K562 (cell line): ENCODE results near the gene CMSS1. TPM values are rescaled to one million over a fixed set of nuclear protein-coding genes. Genes with fewer than 3 reads are reported as not detected.

Experiments used
- ATAC-seq: fragments of 200-7000 bp; cut with Tn5 transposase; 3 replicates; pipeline ENCODE4 v1.9.1; 2020; ENCODE audit warnings: moderate library complexity
- BruUV-seq: library from RNA; stranded (reverse); fragments of 400-500 nt; replicated peaks from 2 replicates; lab custom pipeline; 2021; lab: Mats Ljungman, UMichigan
- CTCF ChIA-PET: fragments of 300-600 bp; formaldehyde crosslinking; extraction: SDS; loops from one replicate; lab custom pipeline; 2021; ENCODE audit warnings: low intra/inter-chr PET ratio; lab: Yijun Ruan, JAX
- POLR2A ChIA-PET: fragments of 300-600, 350-650 bp; sonication (Branson Sonifier 250); formaldehyde crosslinking; extraction: SDS; loops from one replicate; lab custom pipeline; 2021; ENCODE audit warnings: antibody characterized with exemption, inconsistent platforms; lab: Yijun Ruan, JAX
- DNase-seq, 4 experiments: peaks; one replicate each; pipeline versions ENCODE4 v3.0.0 to v3.0.0-alpha.2; 2011 to 2018; ENCODE audit warnings: low spot score in 3 of 4, mixed read lengths in 3 of 4; ENCODE audit errors: extremely low read depth in 1 of 4
- FAIRE-seq: peaks from 2 replicates; lab custom pipeline; 2011; peaks lifted over from hg19 to GRCh38; lab: Jason Lieb, UNC
- H2AFZ ChIP-seq: 2 replicates; pipeline ENCODE4 v1.6.0; 2011; ENCODE audit warnings: low read depth, low read length, control low read depth, inconsistent platforms
- H3K27ac ChIP-seq: fragments of 200-600 bp; 3 replicates; pipeline ENCODE4 v1.8.0; 2011; ENCODE audit warnings: low read depth, mild to moderate bottlenecking, control low read depth, inconsistent platforms, low read length, moderate library complexity, mixed read lengths; ENCODE audit errors: extremely low read depth
- H3K27me3 ChIP-seq, 2 experiments: fragments of 300-600 bp in 1 of 2; 2 replicates in 1 of 2; 3 replicates in 1 of 2; pipeline versions ENCODE4 v1.6.0 to v1.8.0; 2011; ENCODE audit warnings: inconsistent platforms in 2 of 2, low read length in 2 of 2, mild to moderate bottlenecking in 1 of 2, mixed read lengths in 1 of 2, moderate library complexity in 1 of 2; ENCODE audit not compliant: control insufficient read depth in 2 of 2, insufficient read depth in 2 of 2
- H3K36me3 ChIP-seq: fragments of 300-600 bp; 3 replicates; pipeline ENCODE4 v1.8.0; 2011; ENCODE audit warnings: mild to moderate bottlenecking, low read length, inconsistent platforms; ENCODE audit not compliant: control insufficient read depth, insufficient read depth
- H3K4me1 ChIP-seq, 2 experiments: fragments of 200-600 bp in 1 of 2; replicated peaks in 1 of 2; 2 replicates in 1 of 2; 3 replicates in 1 of 2; pipeline versions ENCODE4 v1.5.1 to v1.8.0; 2011; ENCODE audit warnings: inconsistent platforms in 2 of 2, low read length in 2 of 2, mild to moderate bottlenecking in 1 of 2, mixed read lengths in 1 of 2, moderate library complexity in 1 of 2; ENCODE audit not compliant: control insufficient read depth in 2 of 2, insufficient read depth in 2 of 2
- H3K4me2 ChIP-seq: 2 replicates; pipeline ENCODE4 v1.6.1; 2011; ENCODE audit warnings: low read length, control low read depth, inconsistent platforms, mixed read lengths; ENCODE audit not compliant: insufficient read depth
- H3K4me3 ChIP-seq: fragments of 200-600 bp; sonication (generic), shearing (Covaris generic); 2 replicates; pipeline ENCODE4 v1.5.1; 2016; ENCODE audit warnings: control low read depth, inconsistent platforms
- H3K79me2 ChIP-seq: fragments of 200-600 bp; 3 replicates; pipeline ENCODE4 v1.8.0; 2011; ENCODE audit warnings: low read length, inconsistent platforms; ENCODE audit not compliant: control insufficient read depth, insufficient read depth
- H3K9ac ChIP-seq, 2 experiments: 2 replicates each; pipeline versions ENCODE4 v1.6.0 to v1.6.1; 2011; ENCODE audit warnings: low read depth in 2 of 2, low read length in 2 of 2, control low read depth in 1 of 2, inconsistent platforms in 1 of 2, mild to moderate bottlenecking in 1 of 2, mixed read lengths in 1 of 2; ENCODE audit not compliant: insufficient read depth in 1 of 2
- H3K9me1 ChIP-seq: one replicate; pipeline ENCODE4 v1.6.0; 2011; ENCODE audit warnings: inconsistent platforms, mild to moderate bottlenecking, low read length, moderate library complexity; ENCODE audit not compliant: control insufficient read depth, insufficient read depth
- H3K9me3 ChIP-seq: replicated peaks from 2 replicates; pipeline ENCODE4 v1.5.1; 2011; ENCODE audit warnings: low read depth, low read length, inconsistent platforms; ENCODE audit not compliant: control insufficient read depth, insufficient read depth
- H4K20me1 ChIP-seq: replicated peaks from 2 replicates; pipeline ENCODE4 v1.6.1; 2011; ENCODE audit warnings: low read length, inconsistent platforms, mixed read lengths; ENCODE audit not compliant: control insufficient read depth, insufficient read depth
- DIDO1 ChIP-seq: fragments of 450-650 bp; IDR thresholded peaks from 2 replicates; pipeline ENCODE4 v1.6.1; 2016; ENCODE audit warnings: low read depth, missing biosample characterization, missing genetic modification characterization
- FOXA1 ChIP-seq: fragments of 450-650 bp; IDR thresholded peaks from 2 replicates; pipeline ENCODE4 v1.6.1; 2016; ENCODE audit warnings: mild to moderate bottlenecking, borderline replicate concordance
- SAFB ChIP-seq: fragments of 200-400 bp; formaldehyde crosslinking; IDR thresholded peaks from 2 replicates; pipeline ENCODE4 v1.6.1; 2017; ENCODE audit warnings: low read depth, low read length, borderline replicate concordance
- ZNF316 ChIP-seq: fragments of 450-650 bp; IDR thresholded peaks from 2 replicates; pipeline ENCODE4 v1.6.1; 2016
- ZNF707 ChIP-seq: fragments of 250-450 bp; sonication (Bioruptor Pico); conservative IDR thresholded peaks from 2 replicates; pipeline ENCODE4 v1.8.0; 2022; ENCODE audit warnings: inconsistent platforms, mild to moderate bottlenecking, moderate library complexity
- ZNF75A ChIP-seq: fragments of 450-650 bp; formaldehyde crosslinking; IDR thresholded peaks from 2 replicates; pipeline ENCODE4 v1.4.0; 2020; ENCODE audit warnings: mild to moderate bottlenecking
- ZNF780A ChIP-seq: fragments of 250-450 bp; sonication (Bioruptor Pico); IDR thresholded peaks from 2 replicates; pipeline ENCODE4 v1.5.0; 2021; ENCODE audit warnings: mild to moderate bottlenecking
- WGBS: fragments of 100-300 bp; shearing (Covaris generic); methylation state at CpG from one replicate; pipeline ENCODE4 v1.1.6; 2016; ENCODE audit warnings: low coverage, mixed read lengths; ENCODE audit not compliant: insufficient coverage; ENCODE audit errors: missing lambda C conversion rate; 5-methylcytosine and 5-hydroxymethylcytosine counted together
- in situ Hi-C: fragments of 300-500 bp; cut with MboI; formaldehyde crosslinking; loops from 4 replicates; pipeline ENCODE4 v1.15.0; 2018; ENCODE audit warnings: inconsistent platforms, mixed read lengths
- intact Hi-C: fragments of 100-400 bp; cut with micrococcal nuclease; formaldehyde crosslinking; loops from 2 replicates; pipeline ENCODE4 v1.14.2; 2022
- polyA plus RNA-seq, 8 experiments: library from polyadenylated mRNA; depleted of rRNA in 4 of 8; stranded (reverse) in 5 of 8; unstranded in 3 of 8; fragments of >200 nt; fragmentation: Nextera tagmentation in 2 of 8; fragmentation: Illumina TruSeq in 1 of 8; extraction: Ambion mirVana in 2 of 8; extraction: Trizol in 1 of 8; gene quantifications; 2 replicates each; pipeline versions ENCODE4 v1.2.1 to v1.2.3, GENCODE V29; 2011 to 2014; ENCODE audit warnings: inconsistent platforms in 1 of 8, missing spikeins in 1 of 8
- total RNA-seq, 7 experiments: library from RNA; depleted of rRNA in 6 of 7; stranded (reverse); fragments of >200 nt in 6 of 7; fragmentation: Illumina TruSeq in 2 of 7; extraction: Trizol in 2 of 7; gene quantifications; 2 replicates each; pipeline versions ENCODE4 v1.2.1 to v1.2.3, GENCODE V29; 2011 to 2021; ENCODE audit warnings: low replicate concordance in 1 of 7
- TF ChIP-seq, protein P1 (sequence below): sonication (generic); formaldehyde crosslinking; IDR thresholded peaks from 2 replicates; pipeline ENCODE4 v1.8.0; 2022; ENCODE audit warnings: mild to moderate bottlenecking, missing genetic modification reagents
- TF ChIP-seq, protein P2 (sequence below): fragments of 450-650 bp; formaldehyde crosslinking; IDR thresholded peaks from 2 replicates; pipeline ENCODE4 v1.4.0; 2020; ENCODE audit warnings: mild to moderate bottlenecking, moderate library complexity
- TF ChIP-seq, protein P3 (sequence below), 2 experiments: fragments of 450-650 bp in 1 of 2; sonication (generic) in 1 of 2; formaldehyde crosslinking in 1 of 2; IDR thresholded peaks in 1 of 2; conservative IDR thresholded peaks in 1 of 2; 2 replicates each; pipeline versions ENCODE4 v1.6.1 to v1.8.1; 2016 to 2023; ENCODE audit warnings: mild to moderate bottlenecking in 2 of 2, moderate library complexity in 2 of 2, inconsistent platforms in 1 of 2, missing genetic modification reagents in 1 of 2
- TF ChIP-seq, protein P4 (sequence below): IDR thresholded peaks from 2 replicates; pipeline ENCODE4 v1.6.1; 2012; ENCODE audit warnings: low read depth, low read length, improper control_type of control experiment, borderline replicate concordance
- TF ChIP-seq, protein P5 (sequence below): sonication (generic); formaldehyde crosslinking; IDR thresholded peaks from 2 replicates; pipeline ENCODE4 v1.8.0; 2022; ENCODE audit warnings: mild to moderate bottlenecking, missing genetic modification reagents

CMSS1 gene
- total and polyA plus RNA-seq, 9 of the 15 experiments (the other 6 are each of a cell fraction or from before 2014, with no cell fraction given): 46.9 to 109 (median 72.3) TPM

DNA sequence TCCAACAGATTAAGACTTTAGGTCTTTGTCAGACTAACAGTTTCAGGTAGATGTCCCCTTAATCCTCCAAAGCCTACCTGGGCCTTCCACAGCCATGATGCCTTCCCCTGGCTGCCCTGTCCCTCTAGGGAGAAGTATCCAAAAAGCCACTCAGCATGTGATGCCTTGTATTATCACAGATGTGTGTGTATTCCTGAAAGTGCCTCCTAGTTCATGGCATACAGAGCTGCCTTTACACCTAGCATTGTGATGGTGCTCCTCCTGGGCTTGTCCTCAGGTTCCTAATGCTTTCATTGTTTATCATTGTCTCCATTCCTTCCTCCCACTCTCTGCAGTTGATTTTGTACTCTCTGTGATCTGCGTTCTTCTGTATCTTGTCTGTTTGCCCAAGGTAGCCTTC is 43.6 kb downstream of the CMSS1 start:
- no peaks in the 10 kb centered on the region for H3K4me1 ChIP-seq
- H4K20me1 ChIP-seq: no peaks in the 10 kb centered on the region; the same call in 1 of the 2 replicates
- H3K36me3 ChIP-seq: peaks cover 1% of the 10 kb centered on the region; the same call in 1 of the 3 replicates
- no TSS peak for BruUV-seq
- no peak for ATAC-seq
- ChIA-PET POLR2A (no interaction called here), CTCF (no interaction called here)
- no peak overlapping the region for H3K4me3 ChIP-seq
- H3K79me2 ChIP-seq: peaks cover 6% of the 10 kb centered on the region
- intact Hi-C loops (no loop called here), in situ Hi-C loops (no loop called here)
- no peak overlapping the region for H2AFZ ChIP-seq
- H3K9ac ChIP-seq: no peak overlapping the region
- H3K27ac ChIP-seq: no peak overlapping the region
- no peaks in the 10 kb centered on the region for H3K27me3 ChIP-seq
- no peak for FAIRE-seq
- no peak overlapping the region for H3K4me2 ChIP-seq
- 67% methylated on average over 1 of the region's 1 CpG for WGBS
- H3K9me1 ChIP-seq: no peaks in the 10 kb centered on the region
- no peak for DNase-seq
- no peak for TF ChIP-seq SAFB
- no peak for TF ChIP-seq ZNF780A (CRISPR knock-in tag)
- TF ChIP-seq, protein P1, sequence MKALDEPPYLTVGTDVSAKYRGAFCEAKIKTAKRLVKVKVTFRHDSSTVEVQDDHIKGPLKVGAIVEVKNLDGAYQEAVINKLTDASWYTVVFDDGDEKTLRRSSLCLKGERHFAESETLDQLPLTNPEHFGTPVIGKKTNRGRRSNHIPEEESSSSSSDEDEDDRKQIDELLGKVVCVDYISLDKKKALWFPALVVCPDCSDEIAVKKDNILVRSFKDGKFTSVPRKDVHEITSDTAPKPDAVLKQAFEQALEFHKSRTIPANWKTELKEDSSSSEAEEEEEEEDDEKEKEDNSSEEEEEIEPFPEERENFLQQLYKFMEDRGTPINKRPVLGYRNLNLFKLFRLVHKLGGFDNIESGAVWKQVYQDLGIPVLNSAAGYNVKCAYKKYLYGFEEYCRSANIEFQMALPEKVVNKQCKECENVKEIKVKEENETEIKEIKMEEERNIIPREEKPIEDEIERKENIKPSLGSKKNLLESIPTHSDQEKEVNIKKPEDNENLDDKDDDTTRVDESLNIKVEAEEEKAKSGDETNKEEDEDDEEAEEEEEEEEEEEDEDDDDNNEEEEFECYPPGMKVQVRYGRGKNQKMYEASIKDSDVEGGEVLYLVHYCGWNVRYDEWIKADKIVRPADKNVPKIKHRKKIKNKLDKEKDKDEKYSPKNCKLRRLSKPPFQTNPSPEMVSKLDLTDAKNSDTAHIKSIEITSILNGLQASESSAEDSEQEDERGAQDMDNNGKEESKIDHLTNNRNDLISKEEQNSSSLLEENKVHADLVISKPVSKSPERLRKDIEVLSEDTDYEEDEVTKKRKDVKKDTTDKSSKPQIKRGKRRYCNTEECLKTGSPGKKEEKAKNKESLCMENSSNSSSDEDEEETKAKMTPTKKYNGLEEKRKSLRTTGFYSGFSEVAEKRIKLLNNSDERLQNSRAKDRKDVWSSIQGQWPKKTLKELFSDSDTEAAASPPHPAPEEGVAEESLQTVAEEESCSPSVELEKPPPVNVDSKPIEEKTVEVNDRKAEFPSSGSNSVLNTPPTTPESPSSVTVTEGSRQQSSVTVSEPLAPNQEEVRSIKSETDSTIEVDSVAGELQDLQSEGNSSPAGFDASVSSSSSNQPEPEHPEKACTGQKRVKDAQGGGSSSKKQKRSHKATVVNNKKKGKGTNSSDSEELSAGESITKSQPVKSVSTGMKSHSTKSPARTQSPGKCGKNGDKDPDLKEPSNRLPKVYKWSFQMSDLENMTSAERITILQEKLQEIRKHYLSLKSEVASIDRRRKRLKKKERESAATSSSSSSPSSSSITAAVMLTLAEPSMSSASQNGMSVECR: no peak
- TF ChIP-seq, protein P2, sequence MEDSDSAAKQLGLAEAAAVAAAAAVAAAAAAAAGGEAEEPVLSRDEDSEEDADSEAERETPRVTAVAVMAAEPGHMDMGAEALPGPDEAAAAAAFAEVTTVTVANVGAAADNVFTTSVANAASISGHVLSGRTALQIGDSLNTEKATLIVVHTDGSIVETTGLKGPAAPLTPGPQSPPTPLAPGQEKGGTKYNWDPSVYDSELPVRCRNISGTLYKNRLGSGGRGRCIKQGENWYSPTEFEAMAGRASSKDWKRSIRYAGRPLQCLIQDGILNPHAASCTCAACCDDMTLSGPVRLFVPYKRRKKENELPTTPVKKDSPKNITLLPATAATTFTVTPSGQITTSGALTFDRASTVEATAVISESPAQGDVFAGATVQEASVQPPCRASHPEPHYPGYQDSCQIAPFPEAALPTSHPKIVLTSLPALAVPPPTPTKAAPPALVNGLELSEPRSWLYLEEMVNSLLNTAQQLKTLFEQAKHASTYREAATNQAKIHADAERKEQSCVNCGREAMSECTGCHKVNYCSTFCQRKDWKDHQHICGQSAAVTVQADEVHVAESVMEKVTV (CRISPR knock-in tag): no peak
- TF ChIP-seq, protein P3, sequence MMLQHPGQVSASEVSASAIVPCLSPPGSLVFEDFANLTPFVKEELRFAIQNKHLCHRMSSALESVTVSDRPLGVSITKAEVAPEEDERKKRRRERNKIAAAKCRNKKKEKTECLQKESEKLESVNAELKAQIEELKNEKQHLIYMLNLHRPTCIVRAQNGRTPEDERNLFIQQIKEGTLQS (IDR thresholded peaks at IDR 0.05): no peak
- TF ChIP-seq, protein P3 (CRISPR knock-in tag; conservative IDR thresholded peaks at IDR 0.05): no peak
- TF ChIP-seq, protein P4, sequence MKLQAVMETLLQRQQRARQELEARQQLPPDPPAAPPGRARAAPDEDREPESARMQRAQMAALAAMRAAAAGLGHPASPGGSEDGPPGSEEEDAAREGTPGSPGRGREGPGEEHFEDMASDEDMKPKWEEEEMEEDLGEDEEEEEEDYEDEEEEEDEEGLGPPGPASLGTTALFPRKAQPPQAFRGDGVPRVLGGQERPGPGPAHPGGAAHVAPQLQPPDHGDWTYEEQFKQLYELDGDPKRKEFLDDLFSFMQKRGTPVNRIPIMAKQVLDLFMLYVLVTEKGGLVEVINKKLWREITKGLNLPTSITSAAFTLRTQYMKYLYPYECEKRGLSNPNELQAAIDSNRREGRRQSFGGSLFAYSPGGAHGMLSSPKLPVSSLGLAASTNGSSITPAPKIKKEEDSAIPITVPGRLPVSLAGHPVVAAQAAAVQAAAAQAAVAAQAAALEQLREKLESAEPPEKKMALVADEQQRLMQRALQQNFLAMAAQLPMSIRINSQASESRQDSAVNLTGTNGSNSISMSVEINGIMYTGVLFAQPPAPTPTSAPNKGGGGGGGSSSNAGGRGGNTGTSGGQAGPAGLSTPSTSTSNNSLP: no peak
- TF ChIP-seq FOXA1: no peak
- no peak for TF ChIP-seq ZNF316
- TF ChIP-seq ZNF707 (CRISPR knock-in tag): no peak
- no peak for TF ChIP-seq DIDO1
- no peak for TF ChIP-seq ZNF75A (CRISPR knock-in tag)
- TF ChIP-seq, protein P5, sequence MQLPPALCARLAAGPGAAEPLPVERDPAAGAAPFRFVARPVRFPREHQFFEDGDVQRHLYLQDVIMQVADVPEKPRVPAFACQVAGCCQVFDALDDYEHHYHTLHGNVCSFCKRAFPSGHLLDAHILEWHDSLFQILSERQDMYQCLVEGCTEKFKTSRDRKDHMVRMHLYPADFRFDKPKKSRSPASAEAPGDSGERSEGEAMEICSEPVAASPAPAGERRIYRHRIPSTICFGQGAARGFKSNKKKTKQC: no peak
- H3K9me3 ChIP-seq: no peaks in the 10 kb centered on the region
